ENCODE data around the gene PCSK6.

GRCh38 chr15:101373577-101373976, 115.9 kb downstream of the PCSK6 start:
- no peak for TF ChIP-seq CTCF (IDR thresholded peaks at IDR 0.05; ENCODE audit: insufficient read depth, low read depth, low read length)
- TF ChIP-seq EZH2 (IDR thresholded peaks at IDR 0.05; ENCODE audit: insufficient read depth, low read length) = no peak
